GM12874 (cell line): Measurements from ENCODE around the gene SERTAD1.

Experiments used
- CTCF ChIP-seq: IDR thresholded peaks from 2 replicates; pipeline ENCODE4 v1.5.1; 2011; ENCODE audit warnings: low read depth, mild to moderate bottlenecking, control low read depth, low read length, moderate library complexity; ENCODE audit not compliant: insufficient read depth

SERTAD1 gene

GRCh38 chr19:40415768-40416167 is 10.0 kb downstream of the SERTAD1 start:
- TF ChIP-seq CTCF, result no peak

- TF ChIP-seq CTCF, result no peak
Measured at GRCh38 chr19:40414542-40415535, 11.0 kb downstream of the SERTAD1 start.

- TF ChIP-seq CTCF, result no peak
Measured at GRCh38 chr19:40413291-40413845, 12.4 kb downstream of the SERTAD1 start, which contains the start of gene PRX. Gene PRX (minus strand): TSS chr19:40413378. CDS start chr19:40407932, 5,446 bp downstream.

- TF ChIP-seq CTCF, result no peak
Measured at GRCh38 chr19:40412866-40413265, 12.9 kb downstream of the SERTAD1 start.

GRCh38 chr19:40411958-40412499 is 13.8 kb downstream of the SERTAD1 start:
- TF ChIP-seq CTCF, result no peak

GRCh38 chr19:40411125-40411842 is 14.5 kb downstream of the SERTAD1 start:
- TF ChIP-seq CTCF, result no peak

GRCh38 chr19:40410030-40410389 is 15.8 kb downstream of the SERTAD1 start:
- no peak for TF ChIP-seq CTCF
